Prostate gland (tissue), 2 donors: ENCODE data around the gene PAPOLB.

ENCODE experiments used
- CTCF ChIP-seq, 4 experiments: fragments of 200-600 bp in 2 of 4; fragments of 450-650 bp in 2 of 4; sonication (generic) in 2 of 4; IDR thresholded peaks; 1 replicate in 3 of 4; 2 replicates in 1 of 4; pipeline ENCODE4 v1.5.1; 2016 to 2019; ENCODE audit warnings: antibody characterized with exemption in 4 of 4, mild to moderate bottlenecking in 2 of 4, moderate library complexity in 2 of 4
- POLR2A ChIP-seq: fragments of 450-650 bp; IDR thresholded peaks from one replicate; pipeline ENCODE4 v1.6.1; 2016; ENCODE audit warnings: antibody characterized with exemption, mild to moderate bottlenecking

GRCh38 chr7:4808026-4808425, 53.8 kb downstream of the PAPOLB start:
- TF ChIP-seq POLR2A (no peak), CTCF (IDR thresholded peaks at IDR 0.05) (no peak)
